ENCODE measurements around the gene AGAP2. TPM values are rescaled to one million over a fixed set of nuclear protein-coding genes. Genes with fewer than 3 reads are reported as not detected.

The AGAP2 gene
- polyA plus RNA-seq, 2 of the 4 experiments (the other 2 are of a cell fraction) = 0.26 to 0.45 TPM

- ChIA-PET CTCF (interaction anchor here (0.8 to 8.0 kb wide), 11 partner anchors 9 to 182 kb away, joined by 3 to 117 read pairs (median 4); partner anchors contain the start of genes MARCHF9 and TSFM), POLR2A (interaction anchor here (1.1 kb wide), 1 partner anchor 39 kb away, joined by 3 read pairs; no protein-coding TSS in a partner anchor)
- Histone ChIP-seq H3K4me3 (peak overlapping the region; percentile 52), H3K4me2 (peak overlapping the region; percentile 98), H3K27ac (peak overlapping the region; percentile 62 to 88; a peak in 5 of 6 replicates), H3K9me3 (no peaks in the 10 kb centered on the region), H3K4me1 (peaks cover 25% of the 10 kb centered on the region)
- under 1% methylated on average over 36 of the region's 60 CpGs for WGBS (ENCODE audit: missing lambda C conversion rate)
- DNase-seq (ENCODE audit: low read depth in 1 of 2, low spot score in 1 of 2) = peak; percentile 70 to 74
- no peak for FAIRE-seq
- ATAC-seq = peak; percentile 72 to 83
- TF ChIP-seq CEBPB (IDR thresholded peaks at IDR 0.05) (no peak), PHF8 (IDR thresholded peaks at IDR 0.05; ENCODE audit: borderline replicate concordance, low read depth) (no peak), TFCP2L1 (CRISPR knock-in tag; IDR thresholded peaks at IDR 0.05) (no peak), EP300 (IDR thresholded peaks at IDR 0.05) (no peak), ZFP36 (IDR thresholded peaks at IDR 0.05; ENCODE audit: borderline replicate concordance, partially characterized antibody) (no peak), SREBF2 (IDR thresholded peaks at IDR 0.05) (no peak), EHMT2 (IDR thresholded peaks at IDR 0.05; ENCODE audit: low read depth) (no peak), POLR2AphosphoS2 (conservative IDR thresholded peaks at IDR 0.05; ENCODE audit: low read length) (no peak), NFE2L2 (conservative IDR thresholded peaks at IDR 0.05; ENCODE audit: low read length) (no peak), HDAC2 (IDR thresholded peaks at IDR 0.05) (no peak), CTCF (IDR thresholded peaks at IDR 0.05) (peak; percentile 67), CBX2 (IDR thresholded peaks at IDR 0.05; ENCODE audit: borderline replicate concordance, low read depth) (no peak), ESRRA (IDR thresholded peaks at IDR 0.05; ENCODE audit: borderline replicate concordance, low read length) (no peak), JUN (IDR thresholded peaks at IDR 0.05) (peak in 1 of 2 experiments; percentile 30; a peak in 2 of 5 replicates), TP53 (CRISPR knock-in tag; IDR thresholded peaks at IDR 0.05) (no peak), RAD21 (conservative IDR thresholded peaks at IDR 0.05 in 1 of 2, IDR thresholded peaks at IDR 0.05 in 1 of 2) (no peak), BCL3 (IDR thresholded peaks at IDR 0.05) (no peak), RCOR1 (IDR thresholded peaks at IDR 0.05; ENCODE audit: low read depth, low read length) (no peak), NPAS2 (CRISPR knock-in tag; IDR thresholded peaks at IDR 0.05; ENCODE audit: borderline replicate concordance) (no peak), CHD4 (IDR thresholded peaks at IDR 0.05; ENCODE audit: borderline replicate concordance) (no peak), FOXS1 (CRISPR knock-in tag; IDR thresholded peaks at IDR 0.05) (no peak), KDM5A (IDR thresholded peaks at IDR 0.05) (no peak), RARB (CRISPR knock-in tag; IDR thresholded peaks at IDR 0.05) (no peak), FOSB (CRISPR knock-in tag; IDR thresholded peaks at IDR 0.05) (no peak), RNF2 (IDR thresholded peaks at IDR 0.05; ENCODE audit: borderline replicate concordance, low read depth) (no peak), POLR2A (IDR thresholded peaks at IDR 0.05; ENCODE audit: low read length) (peak; percentile 8; the same call in 1 of the 2 replicates), CHD2 (IDR thresholded peaks at IDR 0.05; ENCODE audit: low read length, partially characterized antibody) (no peak), MAFK (IDR thresholded peaks at IDR 0.05; ENCODE audit: partially characterized antibody) (no peak), HMGXB4 (CRISPR knock-in tag; IDR thresholded peaks at IDR 0.05; ENCODE audit: borderline replicate concordance) (no peak), MAZ (IDR thresholded peaks at IDR 0.05; ENCODE audit: borderline replicate concordance, low read depth, low read length) (no peak)
- TF ChIP-seq, protein P1, sequence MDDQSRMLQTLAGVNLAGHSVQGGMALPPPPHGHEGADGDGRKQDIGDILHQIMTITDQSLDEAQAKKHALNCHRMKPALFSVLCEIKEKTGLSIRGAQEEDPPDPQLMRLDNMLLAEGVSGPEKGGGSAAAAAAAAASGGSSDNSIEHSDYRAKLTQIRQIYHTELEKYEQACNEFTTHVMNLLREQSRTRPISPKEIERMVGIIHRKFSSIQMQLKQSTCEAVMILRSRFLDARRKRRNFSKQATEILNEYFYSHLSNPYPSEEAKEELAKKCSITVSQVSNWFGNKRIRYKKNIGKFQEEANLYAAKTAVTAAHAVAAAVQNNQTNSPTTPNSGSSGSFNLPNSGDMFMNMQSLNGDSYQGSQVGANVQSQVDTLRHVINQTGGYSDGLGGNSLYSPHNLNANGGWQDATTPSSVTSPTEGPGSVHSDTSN (IDR thresholded peaks at IDR 0.05) = no peak
- TF ChIP-seq, protein P2, sequence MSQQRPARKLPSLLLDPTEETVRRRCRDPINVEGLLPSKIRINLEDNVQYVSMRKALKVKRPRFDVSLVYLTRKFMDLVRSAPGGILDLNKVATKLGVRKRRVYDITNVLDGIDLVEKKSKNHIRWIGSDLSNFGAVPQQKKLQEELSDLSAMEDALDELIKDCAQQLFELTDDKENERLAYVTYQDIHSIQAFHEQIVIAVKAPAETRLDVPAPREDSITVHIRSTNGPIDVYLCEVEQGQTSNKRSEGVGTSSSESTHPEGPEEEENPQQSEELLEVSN (IDR thresholded peaks at IDR 0.05; ENCODE audit: borderline replicate concordance, low read depth) = peak; percentile 56; the same call in 1 of the 2 replicates
Observed at GRCh38 chr12:57765003-57765697, 26.6 kb upstream of the AGAP2 start.
